Measurements from ENCODE around the gene PAN3. TPM values are rescaled to one million over a fixed set of nuclear protein-coding genes. Genes with fewer than 3 reads are reported as not detected.

Gene PAN3
- total RNA-seq, 1 experiment from 2014 or later: 32.9 TPM

- BruUV-seq (replicated peaks): no TSS peak
- CTCF ChIA-PET: interaction anchor here (0.6 to 1.0 kb wide), 3 partner anchors 12 to 1897 kb away, joined by 3 read pairs; no protein-coding TSS in a partner anchor
- POLR2A ChIA-PET: no interaction called here
- Mint-ChIP-seq H3K36me3 (ENCODE audit: insufficient read depth, unreplicated experiment) (peaks cover 13% of the 10 kb centered on the region), H3K4me1 (ENCODE audit: insufficient read depth, unreplicated experiment) (peaks cover 16% of the 10 kb centered on the region), H3K4me3 (ENCODE audit: unreplicated experiment) (no peak overlapping the region), H3K27me3 (ENCODE audit: insufficient read depth, unreplicated experiment) (no peaks in the 10 kb centered on the region), H3K9me3 (ENCODE audit: unreplicated experiment) (no peaks in the 10 kb centered on the region), H3K27ac (ENCODE audit: low read depth, unreplicated experiment) (no peak overlapping the region)
- intact Hi-C loops (cut with micrococcal nuclease): no loop called here
- DNase-seq (ENCODE audit: unreplicated experiment): no peak
- no peak for TF ChIP-seq CTCF (IDR thresholded peaks at IDR 0.05; ENCODE audit: unreplicated experiment)
Measured at GRCh38 chr13:28145049-28145448, 6.7 kb downstream of the PAN3 start.

DNA sequence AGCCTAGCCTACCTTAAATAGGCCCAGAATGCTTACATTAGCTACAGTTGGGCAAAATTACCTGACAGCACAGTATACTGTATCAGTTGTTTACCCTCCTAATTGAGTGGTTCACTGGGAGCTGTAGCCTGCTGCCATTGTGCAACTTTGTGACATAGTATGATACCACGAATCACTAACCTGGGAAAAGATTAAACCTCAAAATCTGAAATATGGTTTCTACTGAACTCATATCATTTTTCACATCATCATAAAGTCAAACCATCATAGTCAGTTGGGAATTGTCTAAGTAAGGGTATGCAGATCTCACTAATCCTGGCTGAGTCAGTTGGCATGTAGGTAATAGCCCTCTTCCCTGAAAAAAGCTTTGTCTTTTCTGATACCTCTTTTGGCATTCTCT lies 9.2 kb downstream of the PAN3 start:
- Mint-ChIP-seq H3K4me3 (ENCODE audit: unreplicated experiment) (no peak overlapping the region), H3K36me3 (ENCODE audit: insufficient read depth, unreplicated experiment) (peaks cover 13% of the 10 kb centered on the region), H3K27ac (ENCODE audit: low read depth, unreplicated experiment) (peak overlapping the region; percentile 39), H3K4me1 (ENCODE audit: insufficient read depth, unreplicated experiment) (peaks cover 12% of the 10 kb centered on the region), H3K27me3 (ENCODE audit: insufficient read depth, unreplicated experiment) (no peaks in the 10 kb centered on the region), H3K9me3 (ENCODE audit: unreplicated experiment) (no peaks in the 10 kb centered on the region)
- intact Hi-C loops (cut with micrococcal nuclease): no loop called here
- no TSS peak for BruUV-seq (replicated peaks)
- ChIA-PET POLR2A (interaction anchor here (1.4 to 1.8 kb wide), 2 partner anchors 7 to 9 kb away, joined by 4 read pairs; no protein-coding TSS in a partner anchor), CTCF (no interaction called here)
- no peak for TF ChIP-seq CTCF (IDR thresholded peaks at IDR 0.05; ENCODE audit: unreplicated experiment)
- DNase-seq (ENCODE audit: unreplicated experiment): no peak

DNA sequence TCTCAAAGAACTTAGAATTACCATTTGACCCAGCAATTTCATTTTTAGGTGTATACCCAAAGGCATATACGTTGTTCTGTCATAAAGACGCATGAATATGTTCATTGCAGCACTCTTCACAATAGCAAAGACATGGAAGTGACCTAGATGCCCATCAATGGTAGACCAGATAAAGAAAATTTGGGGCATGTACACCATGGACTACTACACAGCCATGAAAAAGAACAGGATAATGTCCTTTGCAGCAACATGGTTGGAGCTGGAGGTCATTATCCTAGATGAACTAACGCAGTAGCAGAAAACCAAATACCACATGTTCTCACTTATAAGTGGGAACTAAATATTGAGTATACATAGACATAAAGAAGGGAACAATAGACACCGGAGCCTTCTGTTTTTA lies 20.7 kb downstream of the PAN3 start:
- peaks cover 13% of the 10 kb centered on the region for H3K4me1 Mint-ChIP-seq (ENCODE audit: insufficient read depth, unreplicated experiment)
- no peak overlapping the region for H3K4me3 Mint-ChIP-seq (ENCODE audit: unreplicated experiment)
- no peak for TF ChIP-seq CTCF (IDR thresholded peaks at IDR 0.05; ENCODE audit: unreplicated experiment)
- ChIA-PET POLR2A (no interaction called here), CTCF (interaction anchor here (0.7 kb wide), 1 partner anchor 568 kb away, joined by 3 read pairs; no protein-coding TSS in a partner anchor)
- intact Hi-C loops (cut with micrococcal nuclease): no loop called here
- BruUV-seq (replicated peaks): no TSS peak
- DNase-seq (ENCODE audit: unreplicated experiment): no peak
- H3K36me3 Mint-ChIP-seq (ENCODE audit: insufficient read depth, unreplicated experiment): no peaks in the 10 kb centered on the region
- H3K9me3 Mint-ChIP-seq (ENCODE audit: unreplicated experiment): no peaks in the 10 kb centered on the region
- H3K27me3 Mint-ChIP-seq (ENCODE audit: insufficient read depth, unreplicated experiment): no peaks in the 10 kb centered on the region
- no peak overlapping the region for H3K27ac Mint-ChIP-seq (ENCODE audit: low read depth, unreplicated experiment)

DNA sequence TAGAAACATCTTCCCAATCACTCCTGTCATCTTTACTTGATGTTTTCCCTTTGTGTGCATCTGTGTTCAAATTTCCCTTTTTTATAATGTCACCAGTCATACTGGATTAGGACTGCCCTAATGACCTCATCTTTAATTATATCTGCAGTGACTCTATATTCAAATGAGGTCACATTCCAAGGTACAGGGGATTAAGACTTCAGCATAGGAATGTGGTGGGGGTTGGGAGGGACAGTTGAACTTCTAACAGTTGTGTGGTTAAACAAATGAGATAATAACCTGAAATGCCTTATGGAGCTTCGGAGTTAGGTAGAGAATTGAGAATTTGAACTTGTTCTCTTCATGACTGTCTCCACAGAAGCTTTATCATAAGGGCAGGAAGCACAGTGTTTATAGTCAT lies 23.0 kb downstream of the PAN3 start:
- intact Hi-C loops (cut with micrococcal nuclease): no loop called here
- Mint-ChIP-seq H3K9me3 (ENCODE audit: unreplicated experiment) (no peaks in the 10 kb centered on the region), H3K27me3 (ENCODE audit: insufficient read depth, unreplicated experiment) (no peaks in the 10 kb centered on the region), H3K36me3 (ENCODE audit: insufficient read depth, unreplicated experiment) (no peaks in the 10 kb centered on the region), H3K4me1 (ENCODE audit: insufficient read depth, unreplicated experiment) (peaks cover 13% of the 10 kb centered on the region), H3K27ac (ENCODE audit: low read depth, unreplicated experiment) (no peak overlapping the region), H3K4me3 (ENCODE audit: unreplicated experiment) (no peak overlapping the region)
- POLR2A ChIA-PET: interaction anchor here (1.5 kb wide), 2 partner anchors 22 kb away, joined by 4 to 6 read pairs; no protein-coding TSS in a partner anchor
- no peak for DNase-seq (ENCODE audit: unreplicated experiment)
- no peak for TF ChIP-seq CTCF (IDR thresholded peaks at IDR 0.05; ENCODE audit: unreplicated experiment)
- BruUV-seq (replicated peaks): no TSS peak
- CTCF ChIA-PET: no interaction called here

Measured in MCF 10A (cell line).